NB4 (cell line): ENCODE data around the gene ARMH2.

Experiments used
- MYC ChIP-seq: IDR thresholded peaks from 2 replicates; pipeline ENCODE4 v1.6.1; 2011; ENCODE audit warnings: low read depth, low read length
- POLR2A ChIP-seq: IDR thresholded peaks from 2 replicates; pipeline ENCODE4 v1.6.1; 2011; ENCODE audit warnings: mild to moderate bottlenecking; ENCODE audit not compliant: insufficient read length; ENCODE audit errors: extremely low read depth
- TF ChIP-seq, protein P1 (sequence below): IDR thresholded peaks from one replicate; pipeline ENCODE4 v1.5.1; 2012; ENCODE audit warnings: low read depth, low read length
- TF ChIP-seq, protein P2 (sequence below): IDR thresholded peaks from 2 replicates; pipeline ENCODE4 v1.6.1; 2011; ENCODE audit warnings: low read depth, low read length

DNA sequence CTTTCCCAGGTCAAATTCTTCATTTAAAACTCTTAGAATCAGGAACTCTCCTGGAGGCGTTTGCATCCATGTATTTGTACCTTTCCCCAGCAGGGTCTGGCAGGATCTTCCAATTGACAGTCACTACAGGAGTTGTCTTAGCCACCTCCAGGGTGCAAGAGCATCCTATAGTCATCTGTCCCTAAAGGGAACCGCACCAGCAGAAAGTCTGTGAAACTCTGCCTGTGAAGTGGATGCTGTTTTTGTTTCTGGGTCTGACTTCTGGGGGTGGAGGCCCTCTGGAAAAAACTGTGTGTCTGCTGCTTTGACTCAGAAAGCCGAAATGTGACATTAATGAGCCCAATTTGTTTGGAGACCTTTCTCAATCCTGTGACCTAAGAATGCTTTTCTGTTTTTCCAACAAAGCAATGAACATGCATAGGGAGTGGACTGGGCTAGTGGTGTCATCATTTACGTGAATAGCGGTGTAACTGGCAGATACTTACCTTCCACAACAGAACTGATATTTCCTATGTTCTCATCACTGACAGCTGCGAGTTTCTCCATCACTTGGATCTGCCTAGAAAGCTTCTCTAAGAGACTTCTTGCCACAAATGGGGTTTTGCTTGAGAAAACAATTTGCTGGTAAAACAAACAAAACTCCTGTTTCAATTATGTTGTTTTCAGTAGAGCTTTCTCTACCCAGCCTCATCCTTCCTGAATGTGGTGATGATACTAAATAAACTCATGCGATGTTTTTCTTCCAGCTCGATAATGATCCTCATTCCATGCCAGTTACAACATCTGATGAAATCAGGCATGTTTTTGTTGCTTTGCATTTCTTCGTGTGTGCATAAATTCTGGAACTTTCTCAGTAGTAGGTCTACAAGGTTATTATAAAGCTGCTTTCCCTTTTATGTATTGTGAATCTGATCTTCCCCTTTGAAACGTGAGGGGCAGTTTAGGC is 33.3 kb upstream of the ARMH2 start:
- TF ChIP-seq, protein P1, sequence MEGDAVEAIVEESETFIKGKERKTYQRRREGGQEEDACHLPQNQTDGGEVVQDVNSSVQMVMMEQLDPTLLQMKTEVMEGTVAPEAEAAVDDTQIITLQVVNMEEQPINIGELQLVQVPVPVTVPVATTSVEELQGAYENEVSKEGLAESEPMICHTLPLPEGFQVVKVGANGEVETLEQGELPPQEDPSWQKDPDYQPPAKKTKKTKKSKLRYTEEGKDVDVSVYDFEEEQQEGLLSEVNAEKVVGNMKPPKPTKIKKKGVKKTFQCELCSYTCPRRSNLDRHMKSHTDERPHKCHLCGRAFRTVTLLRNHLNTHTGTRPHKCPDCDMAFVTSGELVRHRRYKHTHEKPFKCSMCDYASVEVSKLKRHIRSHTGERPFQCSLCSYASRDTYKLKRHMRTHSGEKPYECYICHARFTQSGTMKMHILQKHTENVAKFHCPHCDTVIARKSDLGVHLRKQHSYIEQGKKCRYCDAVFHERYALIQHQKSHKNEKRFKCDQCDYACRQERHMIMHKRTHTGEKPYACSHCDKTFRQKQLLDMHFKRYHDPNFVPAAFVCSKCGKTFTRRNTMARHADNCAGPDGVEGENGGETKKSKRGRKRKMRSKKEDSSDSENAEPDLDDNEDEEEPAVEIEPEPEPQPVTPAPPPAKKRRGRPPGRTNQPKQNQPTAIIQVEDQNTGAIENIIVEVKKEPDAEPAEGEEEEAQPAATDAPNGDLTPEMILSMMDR: no peak
- no peak for TF ChIP-seq POLR2A
- TF ChIP-seq, protein P2, sequence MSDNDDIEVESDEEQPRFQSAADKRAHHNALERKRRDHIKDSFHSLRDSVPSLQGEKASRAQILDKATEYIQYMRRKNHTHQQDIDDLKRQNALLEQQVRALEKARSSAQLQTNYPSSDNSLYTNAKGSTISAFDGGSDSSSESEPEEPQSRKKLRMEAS: no peak
- TF ChIP-seq MYC: no peak
